Progenitor cell of endocrine pancreas (in vitro differentiated cells): ENCODE measurements around the gene SPEG. TPM values are rescaled to one million over a fixed set of nuclear protein-coding genes. Genes with fewer than 3 reads are reported as not detected.

ENCODE experiments used
- DNase-seq: peaks from one replicate; pipeline ENCODE4 v3.0.0; 2021; ENCODE audit warnings: low spot score; ENCODE audit not compliant: unreplicated experiment
- H3K27ac Mint-ChIP-seq: 2 replicates; pipeline ENCODE4 v1.8.0; 2021; ENCODE audit warnings: mild to moderate bottlenecking, moderate library complexity, mixed read lengths
- H3K27me3 Mint-ChIP-seq: 2 replicates; pipeline ENCODE4 v1.8.0; 2021; ENCODE audit warnings: mixed read lengths
- H3K36me3 Mint-ChIP-seq: 2 replicates; pipeline ENCODE4 v1.8.0; 2022; ENCODE audit warnings: mixed read lengths; ENCODE audit not compliant: insufficient read depth
- H3K4me1 Mint-ChIP-seq: 2 replicates; pipeline ENCODE4 v1.8.0; 2021; ENCODE audit warnings: low read depth, mixed read lengths
- H3K4me3 Mint-ChIP-seq: 2 replicates; pipeline ENCODE4 v1.8.0; 2021; ENCODE audit warnings: low read depth, mild to moderate bottlenecking, moderate library complexity, mixed read lengths
- H3K9me3 Mint-ChIP-seq: 2 replicates; pipeline ENCODE4 v1.8.0; 2021; ENCODE audit warnings: low read depth, mixed read lengths
- total RNA-seq: library from RNA; stranded (reverse); gene quantifications from 2 replicates; pipeline ENCODE4 v1.2.1, GENCODE V29; 2021
- TF ChIP-seq, protein P1 (sequence below): fragments of 200-600 bp; sonication (generic); IDR thresholded peaks from one replicate; pipeline ENCODE4 v1.5.0; 2021; ENCODE audit warnings: antibody characterized with exemption, mild to moderate bottlenecking; ENCODE audit not compliant: unreplicated experiment

SPEG gene
- total RNA-seq, 1 donor from 2014 or later: 15.1 TPM

DNA sequence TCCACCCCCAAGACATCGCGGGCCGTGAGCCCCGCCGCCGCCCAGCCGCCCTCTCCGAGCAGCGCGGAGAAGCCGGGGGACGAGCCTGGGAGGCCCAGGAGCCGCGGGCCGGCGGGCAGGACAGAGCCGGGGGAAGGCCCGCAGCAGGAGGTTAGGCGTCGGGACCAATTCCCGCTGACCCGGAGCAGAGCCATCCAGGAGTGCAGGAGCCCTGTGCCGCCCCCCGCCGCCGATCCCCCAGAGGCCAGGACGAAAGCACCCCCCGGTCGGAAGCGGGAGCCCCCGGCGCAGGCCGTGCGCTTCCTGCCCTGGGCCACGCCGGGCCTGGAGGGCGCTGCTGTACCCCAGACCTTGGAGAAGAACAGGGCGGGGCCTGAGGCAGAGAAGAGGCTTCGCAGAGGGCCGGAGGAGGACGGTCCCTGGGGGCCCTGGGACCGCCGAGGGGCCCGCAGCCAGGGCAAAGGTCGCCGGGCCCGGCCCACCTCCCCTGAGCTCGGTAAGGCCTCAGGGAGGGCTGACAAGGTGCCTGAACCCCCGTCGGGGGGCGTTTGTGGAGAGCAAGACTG, 14.2 kb downstream of the SPEG start:
- H3K36me3 Mint-ChIP-seq: peaks cover 1% of the 10 kb centered on the region
- H3K9me3 Mint-ChIP-seq: no peaks in the 10 kb centered on the region
- H3K4me1 Mint-ChIP-seq: no peaks in the 10 kb centered on the region
- H3K27ac Mint-ChIP-seq: no peak overlapping the region
- TF ChIP-seq, protein P1, sequence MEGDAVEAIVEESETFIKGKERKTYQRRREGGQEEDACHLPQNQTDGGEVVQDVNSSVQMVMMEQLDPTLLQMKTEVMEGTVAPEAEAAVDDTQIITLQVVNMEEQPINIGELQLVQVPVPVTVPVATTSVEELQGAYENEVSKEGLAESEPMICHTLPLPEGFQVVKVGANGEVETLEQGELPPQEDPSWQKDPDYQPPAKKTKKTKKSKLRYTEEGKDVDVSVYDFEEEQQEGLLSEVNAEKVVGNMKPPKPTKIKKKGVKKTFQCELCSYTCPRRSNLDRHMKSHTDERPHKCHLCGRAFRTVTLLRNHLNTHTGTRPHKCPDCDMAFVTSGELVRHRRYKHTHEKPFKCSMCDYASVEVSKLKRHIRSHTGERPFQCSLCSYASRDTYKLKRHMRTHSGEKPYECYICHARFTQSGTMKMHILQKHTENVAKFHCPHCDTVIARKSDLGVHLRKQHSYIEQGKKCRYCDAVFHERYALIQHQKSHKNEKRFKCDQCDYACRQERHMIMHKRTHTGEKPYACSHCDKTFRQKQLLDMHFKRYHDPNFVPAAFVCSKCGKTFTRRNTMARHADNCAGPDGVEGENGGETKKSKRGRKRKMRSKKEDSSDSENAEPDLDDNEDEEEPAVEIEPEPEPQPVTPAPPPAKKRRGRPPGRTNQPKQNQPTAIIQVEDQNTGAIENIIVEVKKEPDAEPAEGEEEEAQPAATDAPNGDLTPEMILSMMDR: peak; percentile 36
- H3K27me3 Mint-ChIP-seq: peaks cover 73% of the 10 kb centered on the region
- no peak for DNase-seq
- H3K4me3 Mint-ChIP-seq: no peak overlapping the region

DNA sequence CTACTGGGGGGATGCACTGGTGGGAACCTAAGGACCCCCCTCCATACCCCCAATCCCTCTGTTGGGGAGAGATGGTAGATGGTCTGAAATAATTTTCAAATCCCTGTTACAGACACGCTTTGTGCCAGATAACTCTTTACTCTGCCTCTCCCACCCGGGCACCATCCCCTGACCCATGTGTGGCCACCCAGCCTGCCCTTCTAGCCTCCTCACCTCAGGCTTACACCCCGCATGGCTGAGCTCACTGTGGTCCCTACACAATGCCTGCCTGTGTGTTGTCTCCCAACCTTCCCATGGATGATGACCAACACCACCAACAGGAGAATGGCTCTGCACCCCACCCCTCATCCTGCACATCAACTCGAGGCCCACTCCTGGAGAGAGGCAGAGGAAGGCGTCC, 15.0 kb downstream of the SPEG start:
- no peak overlapping the region for H3K4me3 Mint-ChIP-seq
- no peaks in the 10 kb centered on the region for H3K9me3 Mint-ChIP-seq
- peaks cover 1% of the 10 kb centered on the region for H3K36me3 Mint-ChIP-seq
- H3K27me3 Mint-ChIP-seq: peaks cover 68% of the 10 kb centered on the region
- H3K4me1 Mint-ChIP-seq: no peaks in the 10 kb centered on the region
- no peak for DNase-seq
- TF ChIP-seq, protein P1: no peak
- H3K27ac Mint-ChIP-seq: no peak overlapping the region

DNA sequence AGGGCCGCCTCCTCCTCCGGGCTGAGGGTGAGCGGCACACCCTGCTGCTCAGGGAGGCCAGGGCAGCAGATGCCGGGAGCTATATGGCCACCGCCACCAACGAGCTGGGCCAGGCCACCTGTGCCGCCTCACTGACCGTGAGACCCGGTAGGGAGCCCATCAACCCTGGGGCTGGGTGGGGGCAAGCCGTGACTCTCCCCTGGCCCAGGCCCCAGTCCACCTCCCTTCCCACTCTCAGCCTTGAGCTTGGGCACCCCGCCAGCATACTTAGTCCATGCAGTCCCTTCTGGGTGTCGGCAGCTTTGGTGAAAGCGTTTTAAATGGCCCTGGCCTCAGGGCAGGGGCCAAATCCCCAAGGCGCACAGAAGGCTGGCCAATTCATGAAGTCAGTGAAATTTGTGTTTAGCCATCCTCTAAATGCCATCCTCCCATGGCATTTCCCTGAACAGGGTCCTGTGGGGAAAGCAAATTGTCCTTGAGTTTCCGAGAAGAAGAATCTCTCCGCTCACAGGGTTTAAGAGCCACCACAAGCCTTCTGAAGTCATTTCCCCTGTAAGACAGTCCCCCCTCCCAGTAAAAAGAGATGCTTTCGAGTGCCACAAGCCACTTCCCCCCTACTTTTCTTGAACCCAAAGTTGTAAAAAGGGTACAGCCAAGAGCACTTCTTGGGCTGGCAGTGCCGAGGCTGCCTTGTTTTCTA, 17.2 kb downstream of the SPEG start:
- DNase-seq: no peak
- Mint-ChIP-seq H3K27ac (no peak overlapping the region), H3K4me1 (no peaks in the 10 kb centered on the region), H3K27me3 (peaks cover 52% of the 10 kb centered on the region), H3K4me3 (no peak overlapping the region), H3K36me3 (peaks cover 1% of the 10 kb centered on the region), H3K9me3 (no peaks in the 10 kb centered on the region)
- TF ChIP-seq, protein P1: no peak

DNA sequence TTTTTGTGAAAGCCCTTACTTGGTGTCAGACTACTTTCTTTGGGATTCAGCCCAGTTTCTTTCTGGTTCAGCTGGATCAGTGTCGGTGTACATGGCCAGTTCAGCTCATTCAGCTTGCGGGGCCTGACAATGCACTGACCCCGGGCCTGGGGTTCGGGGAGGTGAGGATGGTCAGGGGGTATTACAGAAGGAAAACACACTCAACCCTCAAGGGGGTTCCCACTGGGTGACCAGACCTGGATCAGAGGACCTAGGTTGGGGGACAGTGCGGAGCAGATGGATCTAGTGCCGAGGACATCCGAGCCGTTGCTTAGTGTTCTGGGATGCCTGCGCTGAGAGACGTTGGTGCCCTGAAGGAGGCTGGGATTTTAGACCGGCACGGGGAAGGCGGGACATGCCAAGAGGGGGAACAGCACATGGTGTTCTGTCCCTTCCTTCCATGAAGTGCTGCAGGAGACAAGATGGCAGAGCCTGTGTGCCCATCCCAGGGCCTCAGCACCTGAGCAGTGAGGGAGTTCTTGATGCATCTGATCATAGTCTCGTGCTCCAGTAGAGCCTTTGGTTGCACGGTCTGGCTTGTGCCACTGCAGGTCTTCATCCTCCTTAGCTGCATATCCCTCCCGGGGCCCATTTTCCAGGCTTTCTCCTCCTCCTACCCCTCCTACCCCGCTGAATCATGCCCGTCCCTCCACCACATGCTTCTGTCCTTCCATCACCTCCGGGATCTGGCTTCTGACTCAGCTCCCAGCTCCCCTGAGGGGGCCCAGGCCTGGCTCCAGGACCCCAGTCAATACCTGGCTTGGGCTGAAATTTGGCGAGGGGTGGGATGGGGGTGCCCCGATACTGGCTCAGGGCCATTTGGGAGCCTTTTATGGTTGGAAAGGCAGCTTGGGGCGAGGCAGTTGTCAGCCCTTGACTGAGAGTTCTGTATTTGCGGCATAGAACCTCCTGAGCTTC, 18.0 kb downstream of the SPEG start:
- TF ChIP-seq, protein P1: no peak
- H3K27ac Mint-ChIP-seq: no peak overlapping the region
- no peak overlapping the region for H3K4me3 Mint-ChIP-seq
- no peak for DNase-seq
- H3K4me1 Mint-ChIP-seq: no peaks in the 10 kb centered on the region
- peaks cover 1% of the 10 kb centered on the region for H3K36me3 Mint-ChIP-seq
- H3K9me3 Mint-ChIP-seq: no peaks in the 10 kb centered on the region
- H3K27me3 Mint-ChIP-seq: peaks cover 50% of the 10 kb centered on the region
